Stimulated activated CD4-positive, alpha-beta T cell treated with anti-CD3 and anti-CD28 coated beads, Interleukin-2, amount 100 ng/mL, for 24 hours (primary cell): ENCODE data around the gene BICC1.
"Not testable (repeated sequence)": the region's sequence is repeated elsewhere in the genome, so short reads cannot be mapped to it uniquely, and the experiment has no call there.

ENCODE experiments used
- DNase-seq, 2 donors: peaks; one replicate each; pipeline ENCODE4 v3.0.0-alpha.2; 2020

BICC1 gene

DNA sequence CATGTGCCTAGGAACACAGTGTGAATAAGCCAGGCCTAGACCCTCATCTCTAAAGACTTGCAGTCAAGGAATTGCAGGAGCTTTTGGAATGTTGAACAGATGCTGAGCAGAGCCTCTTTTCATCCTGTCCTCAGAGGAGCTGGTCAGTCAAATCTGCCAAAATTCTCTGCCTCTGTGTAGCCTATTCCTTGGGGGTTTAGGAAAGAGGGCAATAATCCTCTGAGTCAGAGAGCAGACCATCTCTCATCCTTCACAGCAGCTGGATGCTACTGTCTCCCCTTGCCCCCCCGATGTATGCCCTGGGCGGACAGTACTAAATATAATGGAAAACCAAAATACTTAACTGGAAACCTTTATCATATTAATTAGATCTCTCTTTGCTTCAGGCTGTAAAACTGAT lies 52.6 kb downstream of the BICC1 start:
- DNase-seq: no peak

- no peak for DNase-seq
Observed at GRCh38 chr10:58567652-58568051, 55.0 kb downstream of the BICC1 start.

DNA sequence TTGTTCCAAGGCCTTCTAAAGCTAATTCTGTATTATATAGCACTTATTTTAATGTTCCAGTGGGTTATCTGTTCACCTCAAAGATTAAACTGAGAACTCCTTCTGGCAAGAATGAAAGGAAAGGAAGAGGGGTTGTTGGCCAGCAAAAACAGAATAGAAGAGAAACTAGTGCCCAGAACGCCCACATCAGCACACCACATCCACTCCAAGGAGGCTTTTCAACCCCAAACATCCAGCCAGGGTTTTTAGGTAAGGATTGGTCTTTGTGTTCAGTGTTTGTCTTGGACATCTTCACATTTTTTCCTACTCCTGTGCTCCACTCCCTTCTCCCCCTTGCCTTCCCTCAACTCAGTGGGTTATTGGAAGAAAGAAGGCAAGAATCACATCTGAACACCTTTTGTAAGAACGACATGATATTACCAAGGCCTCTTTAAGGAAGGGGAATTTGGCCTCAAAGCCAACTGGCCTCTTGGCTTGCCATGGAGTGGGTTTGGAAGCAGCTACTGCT lies 55.8 kb downstream of the BICC1 start:
- no peak for DNase-seq

DNA sequence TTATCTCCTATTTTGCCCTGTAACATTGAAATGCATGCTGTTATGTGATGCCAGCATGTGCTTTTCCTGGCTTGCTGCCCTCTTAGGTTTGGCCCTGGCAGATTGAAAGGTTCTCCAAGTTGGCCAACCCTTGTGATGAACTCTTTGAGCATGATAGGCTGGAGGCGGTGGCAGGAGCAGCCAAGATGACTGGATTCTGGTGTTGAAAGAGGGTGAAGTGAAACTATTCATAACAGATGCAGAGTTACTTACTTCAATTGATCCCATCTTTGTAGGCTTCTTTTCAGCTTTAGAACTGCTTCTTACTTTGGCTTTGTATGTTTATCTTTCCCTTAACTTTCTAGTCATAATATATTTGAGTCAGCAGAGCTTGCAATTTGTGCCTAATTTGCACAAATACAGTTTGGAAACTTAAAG lies 57.6 kb downstream of the BICC1 start:
- no peak for DNase-seq

DNA sequence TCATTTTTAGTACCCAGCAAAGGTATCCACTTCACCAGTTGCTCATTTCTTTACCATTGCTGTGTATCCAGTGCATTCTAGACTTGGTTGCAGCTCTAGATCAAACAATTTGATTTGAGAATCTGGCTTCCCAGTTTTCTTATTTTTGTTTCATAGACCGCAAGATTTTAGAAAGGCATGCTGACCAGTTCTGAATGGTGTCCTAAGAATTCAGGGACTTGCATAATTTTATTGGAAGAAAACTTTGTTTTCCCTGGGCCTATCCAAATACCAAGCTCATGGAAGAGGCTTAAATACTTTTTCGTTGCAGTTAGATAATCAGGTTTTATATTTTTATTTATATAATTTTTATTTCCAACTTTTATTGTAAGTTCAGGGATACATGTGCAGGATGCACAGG lies 58.3 kb downstream of the BICC1 start:
- DNase-seq: no peak

DNA sequence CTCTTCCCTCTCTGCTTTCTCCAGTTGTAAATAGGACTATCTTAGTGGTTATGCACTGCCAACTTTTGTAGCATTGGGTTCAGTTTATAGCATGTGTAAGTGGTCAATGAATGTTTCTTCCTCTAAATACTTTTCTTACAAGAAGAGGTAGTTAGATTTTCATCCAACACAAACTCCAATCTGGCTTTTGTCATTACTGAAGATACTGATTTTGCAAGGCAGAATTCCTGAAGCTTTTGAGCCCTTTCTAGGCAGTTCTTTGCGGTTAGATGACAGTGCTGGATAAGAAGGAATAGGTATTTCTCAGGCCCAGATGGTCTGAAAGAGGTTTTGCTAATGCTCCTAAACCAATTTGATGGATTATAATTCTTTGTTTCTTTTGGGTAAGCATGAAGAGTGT lies 60.5 kb downstream of the BICC1 start:
- DNase-seq: no peak

GRCh38 chr10:58574058-58574457 lies 61.4 kb downstream of the BICC1 start:
- DNase-seq: no peak

GRCh38 chr10:58575491-58575890 lies 62.8 kb downstream of the BICC1 start:
- DNase-seq: no peak

- no peak for DNase-seq
Observed at GRCh38 chr10:58576751-58577436, 64.2 kb downstream of the BICC1 start.

DNA sequence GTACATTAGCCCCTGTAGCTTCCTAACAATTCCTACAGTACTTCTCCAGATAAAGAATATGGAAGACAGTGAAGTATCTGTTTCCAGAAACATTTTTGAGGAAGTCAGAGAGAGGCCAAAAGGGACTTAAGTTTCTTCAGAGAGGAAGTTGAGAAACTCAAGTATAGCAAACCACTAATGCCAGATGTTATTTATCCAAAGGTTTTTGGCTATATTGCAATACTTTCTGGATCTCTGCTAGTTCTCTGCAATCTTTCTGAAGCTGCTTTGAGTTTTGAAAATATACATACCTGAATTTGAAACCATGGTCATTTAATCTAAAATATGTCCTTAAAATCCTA lies 64.7 kb downstream of the BICC1 start:
- DNase-seq: no peak

DNA sequence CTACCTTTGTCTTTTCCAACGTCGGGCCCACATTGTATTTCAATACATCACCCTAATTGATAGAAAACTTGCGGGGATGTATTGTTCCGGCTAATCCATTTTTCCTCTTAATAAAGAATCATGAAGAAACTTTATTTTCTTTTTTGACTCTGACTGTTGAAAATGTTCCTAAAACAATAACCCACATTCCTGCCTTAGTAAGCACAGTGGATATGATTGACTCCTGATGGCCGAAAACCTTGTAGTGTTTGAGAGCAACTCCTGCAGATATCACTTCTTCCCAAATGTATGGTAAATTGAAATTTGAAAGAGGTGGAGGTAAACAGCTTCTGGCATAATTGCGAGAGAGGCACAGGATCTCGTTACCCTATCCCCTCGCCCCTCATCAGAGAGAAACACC lies 65.7 kb downstream of the BICC1 start:
- no peak for DNase-seq

- DNase-seq: no peak
Observed at GRCh38 chr10:58579011-58579655, 66.5 kb downstream of the BICC1 start.

DNA sequence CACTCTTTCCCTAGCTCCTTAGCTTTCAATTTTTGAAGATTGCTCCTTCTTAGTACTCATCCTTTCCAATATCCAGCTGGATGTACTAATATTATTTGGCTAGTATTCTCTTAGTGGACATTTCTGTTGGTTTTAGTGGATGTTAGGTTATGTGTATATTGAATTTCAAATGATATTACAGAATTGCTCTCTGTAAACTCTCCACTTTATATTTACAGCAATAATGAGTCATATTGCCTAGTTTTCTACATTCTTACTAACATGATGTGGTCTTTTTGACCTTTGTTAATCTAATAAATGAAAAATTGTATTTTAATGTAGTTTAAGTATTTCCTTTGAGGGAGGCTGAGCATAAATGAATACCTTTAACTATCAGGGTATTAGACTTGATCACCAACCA lies 69.4 kb downstream of the BICC1 start:
- no peak for DNase-seq

DNA sequence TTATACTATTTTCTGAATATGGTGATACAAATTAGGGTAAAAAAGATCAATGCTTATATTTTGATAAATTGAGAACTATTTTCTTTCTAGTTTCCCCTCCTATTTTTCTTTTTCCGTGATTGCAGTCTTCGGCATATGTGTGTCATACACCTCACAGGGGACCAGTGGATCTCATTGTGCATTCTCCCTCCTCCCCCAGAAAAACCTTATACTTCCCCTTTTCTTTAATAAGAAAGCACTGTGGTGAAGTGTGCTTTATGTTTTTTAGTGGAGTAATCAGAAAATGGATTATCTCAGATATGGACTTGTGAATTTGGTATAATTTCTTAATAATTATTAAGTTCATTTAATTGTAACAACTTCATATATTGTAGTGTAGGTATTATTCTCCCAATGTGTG lies 72.8 kb downstream of the BICC1 start:
- DNase-seq: no peak

GRCh38 chr10:58586282-58587245 lies 73.9 kb downstream of the BICC1 start:
- DNase-seq: no peak

DNA sequence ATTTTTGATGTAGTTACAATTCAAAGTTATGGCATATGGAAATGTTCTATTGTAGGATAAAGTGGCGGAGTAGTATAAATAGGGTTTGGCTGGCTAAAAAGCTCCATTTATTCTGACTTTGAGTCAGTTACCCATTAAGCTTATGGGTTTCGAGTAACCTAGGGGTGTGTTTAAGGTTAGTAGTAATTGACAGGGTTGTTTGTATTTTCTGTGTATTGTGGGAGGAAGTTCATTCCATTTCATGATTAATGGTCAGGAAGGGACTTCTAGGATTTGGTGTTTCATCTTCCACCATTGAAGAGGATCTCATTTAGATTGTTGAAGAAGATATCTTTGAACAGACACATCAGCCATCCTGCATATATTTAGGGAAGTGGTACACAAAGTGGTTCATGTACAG lies 75.0 kb downstream of the BICC1 start:
- DNase-seq: no peak

DNA sequence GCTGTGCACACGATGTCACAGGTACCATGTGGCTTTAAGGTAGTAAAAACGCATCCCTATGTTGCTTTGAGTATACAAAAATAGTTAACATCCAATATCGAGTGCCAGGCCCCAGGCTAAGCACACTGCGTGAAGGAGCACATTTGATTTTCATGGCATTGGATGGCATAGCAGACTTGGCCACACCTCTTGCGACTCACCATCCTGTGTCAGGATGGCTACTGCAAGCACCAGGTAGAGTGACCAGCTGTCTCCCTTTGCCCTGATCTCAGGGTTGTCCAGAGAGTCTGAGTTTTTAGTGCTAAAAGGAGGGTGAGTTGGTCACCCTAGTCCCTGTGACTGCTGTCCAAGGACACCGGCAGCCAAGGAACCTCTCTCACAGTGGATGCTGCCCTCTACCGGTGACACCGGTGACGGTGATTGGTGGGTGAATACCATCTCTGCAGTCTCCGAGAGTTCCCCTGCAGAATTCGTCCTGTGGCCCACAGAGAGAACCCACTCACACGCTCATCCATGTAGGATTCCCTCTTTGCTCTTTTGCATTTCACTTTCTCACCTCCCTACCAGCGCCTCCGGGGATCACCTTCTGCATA lies 76.1 kb downstream of the BICC1 start:
- peak in 1 of 2 donors; percentile 17 for DNase-seq

DNA sequence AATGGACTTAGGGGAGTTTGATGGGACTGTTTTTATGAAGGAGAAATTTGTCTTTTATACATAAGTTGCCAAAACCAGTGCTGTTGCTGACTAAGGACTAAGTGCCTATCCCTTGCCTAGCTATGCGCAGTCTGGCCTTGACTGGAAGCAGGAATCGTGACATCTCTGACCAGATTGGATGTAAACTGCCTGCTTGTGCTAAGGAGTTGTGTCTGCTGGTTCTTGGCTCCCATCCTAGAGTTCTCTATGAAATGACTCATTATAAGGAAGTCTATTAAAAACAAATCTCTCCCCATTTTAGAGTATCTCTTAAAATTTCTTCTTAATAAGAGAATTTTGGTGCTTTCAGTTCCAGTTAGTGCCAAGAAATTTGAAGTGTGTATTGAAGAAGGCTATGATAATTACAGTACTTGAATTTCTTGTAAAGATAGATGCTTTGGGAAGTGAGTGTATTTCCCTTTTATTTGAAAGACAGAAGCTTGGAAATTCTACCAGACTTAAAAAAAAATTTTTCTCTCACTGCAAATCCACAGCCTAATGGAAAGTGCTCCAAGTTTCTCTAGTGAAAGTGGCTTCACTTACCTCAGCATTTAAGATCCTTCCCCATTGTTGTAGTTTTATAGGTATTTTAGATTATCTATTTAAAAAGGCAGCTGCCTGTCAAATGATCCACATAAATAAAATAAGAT lies 77.6 kb downstream of the BICC1 start:
- DNase-seq: no peak

GRCh38 chr10:58590924-58591323 lies 78.3 kb downstream of the BICC1 start:
- no peak for DNase-seq

- DNase-seq: no peak
Observed at GRCh38 chr10:58593008-58593407, 80.3 kb downstream of the BICC1 start.

DNA sequence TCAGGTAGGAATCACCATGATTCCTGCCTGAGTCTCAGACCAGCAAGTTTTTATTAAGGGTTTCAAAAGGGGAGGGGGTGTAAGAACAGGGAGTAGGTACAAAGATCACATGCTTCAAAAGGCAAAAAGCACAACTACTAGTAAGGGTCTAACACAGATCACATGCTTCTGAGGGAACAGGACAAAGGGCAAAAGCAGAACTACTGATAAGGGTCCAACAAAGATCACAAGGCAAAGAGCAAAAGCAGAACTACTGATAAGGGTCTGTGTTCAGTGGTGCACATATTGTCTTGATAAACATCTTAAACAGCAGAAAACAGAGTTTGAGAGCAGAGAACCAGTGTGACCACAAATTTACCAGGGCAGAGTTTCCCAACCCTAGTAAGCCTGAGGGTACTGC lies 84.5 kb downstream of the BICC1 start:
- not testable (repeated sequence) for DNase-seq

DNA sequence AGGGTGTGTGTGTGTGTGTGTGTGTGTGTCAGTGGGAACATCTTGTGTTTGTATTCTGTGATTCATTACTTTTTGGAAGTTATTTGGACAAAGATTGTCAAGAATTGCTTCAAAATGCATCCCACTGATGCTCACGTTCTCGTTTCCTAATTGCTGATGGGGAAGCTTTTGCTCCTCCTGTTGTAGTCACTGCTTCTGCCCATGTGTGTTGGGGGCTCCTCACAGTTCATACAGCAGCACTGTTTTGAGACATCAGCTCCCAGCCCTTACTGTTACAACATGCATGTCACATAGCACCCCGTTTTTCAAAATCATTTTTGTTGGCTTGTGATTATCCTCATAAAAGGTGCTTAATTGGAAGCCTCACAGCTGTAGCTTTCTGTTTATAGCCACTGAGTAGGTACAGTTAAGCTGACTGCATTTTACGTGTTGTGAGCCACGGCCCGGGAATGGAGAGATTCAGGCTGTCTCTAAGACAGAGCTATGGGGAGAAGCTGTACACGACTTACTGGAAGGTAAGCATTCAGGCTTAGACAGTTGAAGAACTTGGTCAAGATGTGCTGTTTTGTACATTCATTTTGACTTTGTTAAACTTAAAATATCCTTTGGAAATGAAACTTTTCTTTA lies 87.4 kb downstream of the BICC1 start:
- no peak for DNase-seq
